SK-N-SH (cell line): Measurements from ENCODE around the gene ADAMTS10.
"Not testable (repeated sequence)": the region's sequence is repeated elsewhere in the genome, so short reads cannot be mapped to it uniquely, and the experiment has no call there.

Source experiments
- EP300 ChIP-seq, 2 experiments: IDR thresholded peaks; 2 replicates each; pipeline versions ENCODE4 v1.4.0 to v1.6.1; 2012; ENCODE audit warnings: borderline replicate concordance in 1 of 2, low read depth in 1 of 2, low read length in 1 of 2
- MXI1 ChIP-seq: IDR thresholded peaks from 2 replicates; pipeline ENCODE4 v1.6.1; 2012; ENCODE audit warnings: mild to moderate bottlenecking, low read depth, low read length, improper control_type of control experiment
- NFIC ChIP-seq: IDR thresholded peaks from 2 replicates; pipeline ENCODE4 v1.4.0; 2012; ENCODE audit warnings: borderline replicate concordance
- NRF1 ChIP-seq: IDR thresholded peaks from 2 replicates; pipeline ENCODE4 v1.6.1; 2012; ENCODE audit warnings: low read depth, mild to moderate bottlenecking, low read length
- TCF12 ChIP-seq: IDR thresholded peaks from 2 replicates; pipeline ENCODE4 v1.4.0; 2012
- YY1 ChIP-seq: IDR thresholded peaks from 2 replicates; pipeline ENCODE4 v1.4.0; 2012; ENCODE audit warnings: low read depth, mild to moderate bottlenecking
- TF ChIP-seq, protein P1 (sequence below): fragments of 200-600 bp; sonication (generic); IDR thresholded peaks from 2 replicates; pipeline ENCODE4 v1.6.1; 2017; ENCODE audit warnings: antibody characterized with exemption, mild to moderate bottlenecking, moderate library complexity
- TF ChIP-seq, protein P2 (sequence below): fragments of 150-350 bp; IDR thresholded peaks from 2 replicates; pipeline ENCODE4 v1.6.1; 2017; ENCODE audit warnings: antibody characterized with exemption, low read length, low read depth, borderline replicate concordance
- TF ChIP-seq, protein P3 (sequence below): IDR thresholded peaks from 2 replicates; pipeline ENCODE4 v1.4.0; 2012; ENCODE audit warnings: low read depth

DNA sequence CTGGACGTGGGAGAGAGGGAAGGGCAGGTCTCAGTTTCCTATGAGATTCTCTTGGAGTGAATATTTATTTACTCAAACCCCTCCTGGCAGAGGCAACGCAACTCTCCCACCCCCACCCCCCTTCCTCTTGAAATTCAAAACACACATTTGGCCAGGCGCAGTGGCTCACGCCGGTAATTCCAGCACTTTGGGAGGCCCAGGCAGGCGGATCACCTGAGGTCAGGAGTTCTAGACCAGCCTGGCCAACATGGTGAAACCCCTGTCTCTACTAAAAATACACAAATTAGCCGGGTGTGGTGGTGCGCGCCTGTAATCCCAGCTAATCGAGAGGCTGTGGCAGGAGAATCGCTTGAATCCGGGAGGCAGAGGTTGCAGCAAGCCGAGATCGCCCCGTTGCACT lies 6.8 kb upstream of the ADAMTS10 start:
- not testable (repeated sequence) for TF ChIP-seq NFIC; TCF12; YY1; NRF1; EP300 (IDR thresholded peaks at IDR 0.05; ENCODE audit: borderline replicate concordance in 1 of 2, low read depth in 1 of 2, low read length in 1 of 2); MXI1
- TF ChIP-seq, protein P1, sequence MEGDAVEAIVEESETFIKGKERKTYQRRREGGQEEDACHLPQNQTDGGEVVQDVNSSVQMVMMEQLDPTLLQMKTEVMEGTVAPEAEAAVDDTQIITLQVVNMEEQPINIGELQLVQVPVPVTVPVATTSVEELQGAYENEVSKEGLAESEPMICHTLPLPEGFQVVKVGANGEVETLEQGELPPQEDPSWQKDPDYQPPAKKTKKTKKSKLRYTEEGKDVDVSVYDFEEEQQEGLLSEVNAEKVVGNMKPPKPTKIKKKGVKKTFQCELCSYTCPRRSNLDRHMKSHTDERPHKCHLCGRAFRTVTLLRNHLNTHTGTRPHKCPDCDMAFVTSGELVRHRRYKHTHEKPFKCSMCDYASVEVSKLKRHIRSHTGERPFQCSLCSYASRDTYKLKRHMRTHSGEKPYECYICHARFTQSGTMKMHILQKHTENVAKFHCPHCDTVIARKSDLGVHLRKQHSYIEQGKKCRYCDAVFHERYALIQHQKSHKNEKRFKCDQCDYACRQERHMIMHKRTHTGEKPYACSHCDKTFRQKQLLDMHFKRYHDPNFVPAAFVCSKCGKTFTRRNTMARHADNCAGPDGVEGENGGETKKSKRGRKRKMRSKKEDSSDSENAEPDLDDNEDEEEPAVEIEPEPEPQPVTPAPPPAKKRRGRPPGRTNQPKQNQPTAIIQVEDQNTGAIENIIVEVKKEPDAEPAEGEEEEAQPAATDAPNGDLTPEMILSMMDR = not testable (repeated sequence)
- TF ChIP-seq, protein P2, sequence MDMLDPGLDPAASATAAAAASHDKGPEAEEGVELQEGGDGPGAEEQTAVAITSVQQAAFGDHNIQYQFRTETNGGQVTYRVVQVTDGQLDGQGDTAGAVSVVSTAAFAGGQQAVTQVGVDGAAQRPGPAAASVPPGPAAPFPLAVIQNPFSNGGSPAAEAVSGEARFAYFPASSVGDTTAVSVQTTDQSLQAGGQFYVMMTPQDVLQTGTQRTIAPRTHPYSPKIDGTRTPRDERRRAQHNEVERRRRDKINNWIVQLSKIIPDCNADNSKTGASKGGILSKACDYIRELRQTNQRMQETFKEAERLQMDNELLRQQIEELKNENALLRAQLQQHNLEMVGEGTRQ = not testable (repeated sequence)
- TF ChIP-seq, protein P3, sequence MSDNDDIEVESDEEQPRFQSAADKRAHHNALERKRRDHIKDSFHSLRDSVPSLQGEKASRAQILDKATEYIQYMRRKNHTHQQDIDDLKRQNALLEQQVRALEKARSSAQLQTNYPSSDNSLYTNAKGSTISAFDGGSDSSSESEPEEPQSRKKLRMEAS = not testable (repeated sequence)
